Heart left ventricle (tissue), 16 donors: ENCODE data around the gene RACK1. TPM values are rescaled to one million over a fixed set of nuclear protein-coding genes. Genes with fewer than 3 reads are reported as not detected.
A peak's percentile ranks its signal among the peaks of the same experiment; 100 is the strongest.

Experiments used
- ATAC-seq, 4 donors: fragments of 200-7000 bp; cut with Tn5 transposase; one replicate each; pipeline ENCODE4 v1.9.1; 2020 to 2022; ENCODE audit warnings: moderate library complexity in 4 of 4, mild to moderate bottlenecking in 3 of 4, moderate number of reproducible peaks in 1 of 4
- DNase-seq, 5 donors: peaks; one replicate each; pipeline ENCODE4 v3.0.0-alpha.2; 2020
- H3K27ac ChIP-seq, 12 donors: fragments of 200-600 bp; sonication (generic) in 4 of 12; one replicate each; pipeline versions ENCODE4 v1.5.0 to v1.8.0; 2016 to 2022; ENCODE audit warnings: mild to moderate bottlenecking in 2 of 12
- H3K27me3 ChIP-seq, 9 donors: fragments of 200-600 bp; sonication (generic) in 2 of 9; one replicate each; pipeline versions ENCODE4 v1.5.1 to v1.8.0; 2016 to 2022; ENCODE audit warnings: mild to moderate bottlenecking in 3 of 9
- H3K36me3 ChIP-seq, 9 donors: fragments of 200-600 bp; sonication (generic) in 2 of 9; one replicate each; pipeline versions ENCODE4 v1.5.0 to v1.8.0; 2018 to 2022; ENCODE audit warnings: mild to moderate bottlenecking in 2 of 9
- H3K4me1 ChIP-seq, 12 donors: fragments of 200-600 bp; sonication (generic) in 4 of 12; one replicate each; pipeline versions ENCODE4 v1.5.0 to v1.8.0; 2016 to 2022; ENCODE audit warnings: mild to moderate bottlenecking in 3 of 12
- H3K4me3 ChIP-seq, 12 donors: fragments of 200-600 bp; sonication (generic) in 4 of 12; one replicate each; pipeline versions ENCODE4 v1.5.0 to v1.8.0; 2017 to 2022; ENCODE audit warnings: mild to moderate bottlenecking in 9 of 12, moderate library complexity in 4 of 12
- H3K9me3 ChIP-seq, 12 donors: fragments of 200-600 bp; sonication (generic) in 4 of 12; one replicate each; pipeline versions ENCODE4 v1.5.0 to v1.8.0; 2016 to 2022; ENCODE audit warnings: mild to moderate bottlenecking in 1 of 12
- CTCF ChIP-seq, 12 donors: fragments of 200-600 bp; sonication (generic) in 4 of 12; IDR thresholded peaks; one replicate each; pipeline versions ENCODE4 v1.5.0 to v1.8.0; 2018 to 2022; ENCODE audit warnings: antibody characterized with exemption in 12 of 12, mild to moderate bottlenecking in 5 of 12
- POLR2A ChIP-seq, 2 donors: fragments of 450-650 bp; IDR thresholded peaks; one replicate each; pipeline ENCODE4 v1.6.1; 2017; ENCODE audit warnings: antibody characterized with exemption in 2 of 2, mild to moderate bottlenecking in 2 of 2, moderate library complexity in 2 of 2
- WGBS, 4 donors: extraction: QIAGEN DNeasy Blood & Tissue Kit in 2 of 4; methylation state at CpG; one replicate each; pipeline versions ENCODE4 v1.1.5 to v1.1.7; 2013 to 2018; 5-methylcytosine and 5-hydroxymethylcytosine counted together
- intact Hi-C, 10 donors: fragments of 100-400 bp; cut with DNase I; formaldehyde crosslinking; loops; one replicate each; pipeline versions ENCODE4 v1.11.1 to v1.14.2; 2022
- polyA plus RNA-seq, 2 donors: library from polyadenylated mRNA; stranded (reverse); fragments of 200-250 nt; gene quantifications; one replicate each; pipeline ENCODE4 v1.2.3, GENCODE V29; 2013
- total RNA-seq, 9 donors: library from RNA; depleted of rRNA in 2 of 9; stranded (reverse); fragments of >200 nt in 2 of 9; fragmentation: NEBNext Ultra II Directional in 3 of 9; extraction: Animal tissue kit (Norgen Biotek cat#: 25700) in 3 of 9; gene quantifications; one replicate each; pipeline versions ENCODE4 v1.1.0 to v1.2.4, GENCODE V29; 2016 to 2023
- donor health status: ischemic (EF 13 %, LVEDD 7.1; RV severe dilation, severe dysfunction).
- donor health status: healthy with polysubstance abuse.
- donor health status: DM: no; HTN: yes; CAD: no.
- donor health status: DM: no; HTN: no; CAD: no.
- donor health status: ischemic (EF 25% LVEDD 6.9; RV normal size, moderate dysfunction).
- donor health status: ischemic (EF 25% LVEDD 5.7; RV mildly dilated, moderate dysfunction).
- donor health status: healthy.
- donor health status: DM: yes; HTN: yes; CAD: no.
- donor health status: ischemic (EF 35%, LVEDD 5.7; RV mildly dilated, moderate dysfunction).
- donor health status: nonischemic (EF 11% LVEDD 7.7; RV severe dilation, severe dysfunction).
- donor health status: DM: yes; HTN: yes; CAD: no.
- donor health status: PGD.
- donor health status: ischemic (EF 29% LVEDD 5.4; RV normal size, mild dysfunction).
- donor health status: nonischemic (EF 23%, LVEDD 6.1; RV moderate dilation, normal function).

The RACK1 gene
- total and polyA plus RNA-seq, 11 donors, result 560 to 2,287 (median 862) TPM

- Histone ChIP-seq H3K27ac (no peak overlapping the region), H3K27me3 (no peaks in the 10 kb centered on the region), H3K36me3 (peaks cover 0 to 91% (median 74%) of the 10 kb centered on the region in 9 donors), H3K4me1 (peaks cover 0 to 7% (median 0%) of the 10 kb centered on the region in 12 donors), H3K9me3 (no peaks in the 10 kb centered on the region), H3K4me3 (no peak overlapping the region)
- 84 to 91% (median 88%) methylated on average over 7 of the region's 7 CpGs for WGBS, 4 donors
- TF ChIP-seq POLR2A (IDR thresholded peaks at IDR 0.05) (no peak), CTCF (IDR thresholded peaks at IDR 0.05) (no peak)
- DNase-seq (no peak), ATAC-seq (no peak)
- intact Hi-C loops, result no loop called here
These were observed 12.3 kb downstream of the RACK1 start for GRCh38 chr5:181231432-181231831.

DNA sequence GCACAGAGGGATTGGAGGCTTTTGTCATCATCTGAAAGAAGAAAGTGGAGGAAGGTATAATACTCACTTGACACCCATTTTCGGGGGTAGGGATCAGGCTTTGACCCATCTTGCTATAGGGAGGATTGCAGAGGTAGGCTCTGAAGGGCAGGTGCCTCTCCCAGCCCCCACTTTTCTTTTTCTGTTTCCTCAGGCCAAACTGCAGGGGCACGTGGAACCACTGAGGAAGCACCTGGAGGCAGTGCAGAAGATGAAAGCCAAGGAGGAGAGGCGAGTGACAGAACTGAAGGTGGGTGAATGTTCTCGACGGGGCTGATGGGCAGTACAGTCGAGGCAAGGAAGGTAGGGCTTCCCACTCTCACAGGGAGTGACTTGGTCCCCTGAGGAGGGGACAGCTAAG is 13.2 kb downstream of the RACK1 start:
- Histone ChIP-seq H3K27ac (no peak overlapping the region), H3K4me3 (no peak overlapping the region), H3K27me3 (no peaks in the 10 kb centered on the region), H3K36me3 (peaks cover 0 to 83% (median 65%) of the 10 kb centered on the region in 9 donors), H3K4me1 (peaks cover 0 to 15% (median 0%) of the 10 kb centered on the region in 12 donors), H3K9me3 (no peaks in the 10 kb centered on the region)
- 78 to 89% (median 86%) methylated on average over 6 of the region's 6 CpGs for WGBS, 4 donors
- intact Hi-C loops, result no loop called here
- ATAC-seq (no peak), DNase-seq (no peak)
- TF ChIP-seq POLR2A (IDR thresholded peaks at IDR 0.05) (no peak), CTCF (IDR thresholded peaks at IDR 0.05) (no peak)

DNA sequence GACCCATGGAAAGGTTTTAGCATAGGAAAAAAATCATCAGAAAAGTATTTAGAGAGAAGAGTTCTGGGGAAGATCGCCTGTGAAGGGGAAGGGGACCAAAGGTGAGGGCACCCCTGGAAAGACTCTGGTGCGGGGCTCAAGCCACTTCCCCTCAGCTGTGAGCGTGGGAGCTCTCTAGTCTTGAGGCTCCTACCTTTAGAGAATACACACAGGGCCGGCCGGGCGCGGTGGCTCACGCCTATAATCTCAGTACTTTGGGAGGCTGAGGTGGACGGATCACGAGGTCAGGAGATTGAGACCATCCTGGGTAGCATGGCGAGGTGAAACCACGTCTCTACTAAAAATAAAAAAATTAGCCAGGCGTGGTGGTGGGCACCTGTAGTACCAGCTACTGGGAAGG is 13.7 kb downstream of the RACK1 start:
- TF ChIP-seq POLR2A (IDR thresholded peaks at IDR 0.05) (no peak), CTCF (IDR thresholded peaks at IDR 0.05) (no peak)
- H3K36me3 ChIP-seq, result peaks cover 0 to 78% (median 60%) of the 10 kb centered on the region in 9 donors
- ATAC-seq (no peak), DNase-seq (no peak)
- intact Hi-C loops, result no loop called here
- no peak overlapping the region for H3K27ac ChIP-seq
- no peak overlapping the region for H3K4me3 ChIP-seq
- H3K27me3 ChIP-seq, result no peaks in the 10 kb centered on the region
- 93 to 96% (median 95%) methylated on average over 13 of the region's 13 CpGs for WGBS, 4 donors
- no peaks in the 10 kb centered on the region for H3K9me3 ChIP-seq
- peaks cover 0 to 20% (median under 1%) of the 10 kb centered on the region in 12 donors for H3K4me1 ChIP-seq

DNA sequence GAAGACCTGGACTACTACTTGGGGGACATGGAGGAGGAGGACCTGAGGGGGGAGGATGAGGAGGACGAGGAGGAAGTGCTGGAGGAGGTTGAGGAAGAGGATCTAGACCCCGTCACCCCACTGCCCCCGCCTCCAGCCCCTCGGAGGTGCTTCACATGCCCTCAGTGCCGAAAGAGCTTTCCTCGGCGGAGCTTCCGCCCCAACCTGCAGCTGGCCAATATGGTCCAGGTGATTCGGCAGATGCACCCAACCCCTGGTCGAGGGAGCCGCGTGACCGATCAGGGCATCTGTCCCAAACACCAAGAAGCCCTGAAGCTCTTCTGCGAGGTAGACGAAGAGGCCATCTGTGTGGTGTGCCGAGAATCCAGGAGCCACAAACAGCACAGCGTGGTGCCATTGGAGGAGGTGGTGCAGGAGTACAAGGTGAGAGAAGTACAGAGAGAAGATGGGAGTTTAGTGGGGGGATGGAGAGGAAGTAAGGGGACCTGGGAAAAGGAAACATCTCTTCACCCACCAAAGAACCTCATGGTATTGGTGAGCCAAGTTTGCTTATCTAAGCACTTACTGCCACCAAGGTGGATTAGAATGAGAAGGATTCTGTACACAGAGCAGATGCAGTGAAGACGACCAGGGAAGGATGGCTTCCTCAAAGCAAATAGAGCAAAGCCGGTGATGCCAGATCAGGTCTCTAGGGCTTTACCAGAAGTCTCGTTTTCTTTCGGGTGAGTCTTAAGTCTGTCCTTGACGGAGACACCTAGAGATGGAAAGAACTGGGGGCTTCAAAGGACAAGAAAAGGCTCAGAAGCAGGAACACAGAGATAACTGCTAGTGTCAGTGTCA is 19.1 kb downstream of the RACK1 start:
- H3K9me3 ChIP-seq, result no peaks in the 10 kb centered on the region
- 69 to 80% (median 73%) methylated on average over 22 of the region's 22 CpGs for WGBS, 4 donors
- intact Hi-C loops, result loop anchor here in 7 of 10 donors (1.0 to 5.0 kb wide), 5 partner anchors 14 to 38 kb away; partner anchors contain the start of genes RACK1 (in 4 of the 7) and TRIM52 (in 2 of the 7)
- peak overlapping the region in 10 of 12 donors; percentile 92 to 100 (median 98) for H3K27ac ChIP-seq
- ATAC-seq (no peak), DNase-seq (no peak)
- peaks cover 0 to 45% (median 16%) of the 10 kb centered on the region in 12 donors for H3K4me1 ChIP-seq
- TF ChIP-seq POLR2A (IDR thresholded peaks at IDR 0.05) (no peak), CTCF (IDR thresholded peaks at IDR 0.05) (no peak)
- peak overlapping the region in 11 of 12 donors; percentile 63 to 96 (median 84) for H3K4me3 ChIP-seq
- no peaks in the 10 kb centered on the region for H3K27me3 ChIP-seq
- H3K36me3 ChIP-seq, result peaks cover 0 to 25% (median 15%) of the 10 kb centered on the region in 9 donors
